GM23248 (cell line): ENCODE measurements around the gene TSPO2. TPM values are rescaled to one million over a fixed set of nuclear protein-coding genes. Genes with fewer than 3 reads are reported as not detected.

Experiments
- DNase-seq: peaks from one replicate; pipeline ENCODE4 v3.0.0-alpha.2; 2015
- H2AFZ ChIP-seq: fragments of 200-600 bp; sonication (generic); 2 replicates; pipeline ENCODE4 v1.6.1; 2016; ENCODE audit warnings: antibody characterized with exemption
- H3F3A ChIP-seq: fragments of 200-600 bp; sonication (generic); 2 replicates; pipeline ENCODE4 v1.6.1; 2016; ENCODE audit warnings: mild to moderate bottlenecking, antibody characterized with exemption, mixed run types; ENCODE audit not compliant: insufficient read depth
- H3K27ac ChIP-seq: fragments of 200-600 bp; sonication (generic); 2 replicates; pipeline ENCODE4 v1.5.1; 2016; ENCODE audit warnings: mild to moderate bottlenecking
- H3K27me3 ChIP-seq: fragments of 200-600 bp; sonication (generic); replicated peaks from 2 replicates; pipeline ENCODE4 v1.6.1; 2016; ENCODE audit warnings: mild to moderate bottlenecking; ENCODE audit not compliant: insufficient read depth
- H3K36me3 ChIP-seq: fragments of 200-600 bp; sonication (generic); 2 replicates; pipeline ENCODE4 v1.6.1; 2016; ENCODE audit warnings: low read depth, mild to moderate bottlenecking
- H3K4me1 ChIP-seq: fragments of 200-600 bp; sonication (generic); 2 replicates; pipeline ENCODE4 v1.6.1; 2016; ENCODE audit warnings: mild to moderate bottlenecking; ENCODE audit not compliant: insufficient read depth
- H3K4me2 ChIP-seq: fragments of 200-600 bp; sonication (generic); one replicate; pipeline ENCODE4 v1.6.1; 2016; ENCODE audit warnings: mild to moderate bottlenecking; ENCODE audit not compliant: unreplicated experiment
- H3K4me3 ChIP-seq: fragments of 200-600 bp; sonication (generic); 2 replicates; pipeline ENCODE4 v1.5.1; 2016; ENCODE audit warnings: mild to moderate bottlenecking
- H3K79me2 ChIP-seq: fragments of 200-600 bp; sonication (generic); 2 replicates; pipeline ENCODE4 v1.6.1; 2016; ENCODE audit warnings: mild to moderate bottlenecking; ENCODE audit not compliant: insufficient read depth
- H3K9ac ChIP-seq: fragments of 200-600 bp; sonication (generic); 2 replicates; pipeline ENCODE4 v1.6.1; 2016; ENCODE audit warnings: mild to moderate bottlenecking
- H3K9me2 ChIP-seq: fragments of 200-600 bp; sonication (generic); 2 replicates; pipeline ENCODE4 v1.6.1; 2016; ENCODE audit warnings: mixed run types, mild to moderate bottlenecking, moderate library complexity; ENCODE audit not compliant: insufficient read depth
- H3K9me3 ChIP-seq: fragments of 200-600 bp; sonication (generic); one replicate; pipeline ENCODE4 v1.6.1; 2017; ENCODE audit warnings: low read depth
- H4K20me1 ChIP-seq: fragments of 200-600 bp; sonication (generic); 2 replicates; pipeline ENCODE4 v1.6.0; 2016; ENCODE audit not compliant: insufficient read depth
- EZH2 ChIP-seq: fragments of 200-600 bp; sonication (generic); IDR thresholded peaks from 2 replicates; pipeline ENCODE4 v1.6.1; 2018; ENCODE audit warnings: antibody characterized with exemption, mild to moderate bottlenecking; ENCODE audit not compliant: insufficient read depth, poor library complexity, severe bottlenecking
- EZH2phosphoT487 ChIP-seq: fragments of 200-600 bp; sonication (generic); IDR thresholded peaks from 2 replicates; pipeline ENCODE4 v1.6.1; 2018; ENCODE audit warnings: antibody characterized with exemption, moderate library complexity, mild to moderate bottlenecking, low read depth; ENCODE audit not compliant: insufficient read depth
- WGBS, 2 experiments: methylation state at CpG; one replicate each; pipeline ENCODE4 v1.1.6; 2015 to 2017; ENCODE audit warnings: low lambda C conversion rate in 2 of 2, low coverage in 1 of 2; ENCODE audit errors: missing lambda C conversion rate in 2 of 2; 5-methylcytosine and 5-hydroxymethylcytosine counted together
- in situ Hi-C: fragments of 300-500 bp; cut with MboI; formaldehyde crosslinking; loops from 2 replicates; pipeline ENCODE4 v1.15.0; 2020
- polyA plus RNA-seq: library from polyadenylated mRNA; unstranded; fragments of >200 nt; fragmentation: Nextera tagmentation; extraction: Ambion mirVana; gene quantifications from 2 replicates; pipeline ENCODE4 v1.2.1, GENCODE V29; 2016
- total RNA-seq: library from RNA; depleted of rRNA; stranded (reverse); fragments of >200 nt; shearing (Covaris generic); gene quantifications from 2 replicates; pipeline ENCODE4 v1.2.3, GENCODE V29; 2014

TSPO2 gene
- total and polyA plus RNA-seq, 2 experiments from 2014 or later: not detected

DNA sequence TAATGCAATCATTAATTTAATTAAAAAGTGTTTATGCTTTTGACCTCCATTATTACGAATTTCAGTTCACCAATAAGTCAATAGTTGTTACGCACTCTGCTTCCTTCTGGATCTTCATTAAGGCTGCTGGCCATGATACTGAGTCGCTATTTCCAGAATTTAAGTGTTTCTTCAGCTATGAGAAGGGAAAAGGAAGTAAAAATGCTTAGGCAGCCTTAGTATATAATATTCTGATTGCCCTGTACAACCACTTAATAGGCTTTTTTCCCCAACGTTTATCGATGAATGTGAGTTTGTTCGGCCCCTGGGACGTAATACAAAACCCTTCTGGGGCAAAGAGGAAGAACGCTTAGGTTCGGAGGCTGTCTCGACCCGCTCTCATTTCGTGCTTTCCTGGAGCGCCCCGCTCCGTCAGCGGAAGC is 29.2 kb downstream of the TSPO2 start:
- peaks cover 37% of the 10 kb centered on the region; the same call in 1 of the 2 replicates for H3F3A ChIP-seq
- H4K20me1 ChIP-seq: no peaks in the 10 kb centered on the region
- no peak for DNase-seq
- in situ Hi-C loops: no loop called here
- no peaks in the 10 kb centered on the region for H3K36me3 ChIP-seq
- peak overlapping the region; percentile 87 for H3K4me3 ChIP-seq
- H3K9me3 ChIP-seq: no peaks in the 10 kb centered on the region
- H3K4me2 ChIP-seq: peak overlapping the region; percentile 88
- TF ChIP-seq EZH2phosphoT487 (no peak), EZH2 (no peak)
- H3K27me3 ChIP-seq: no peaks in the 10 kb centered on the region
- peak overlapping the region; percentile 99 for H3K9ac ChIP-seq
- peaks cover 32% of the 10 kb centered on the region for H3K4me1 ChIP-seq
- H3K9me2 ChIP-seq: no peaks in the 10 kb centered on the region
- H2AFZ ChIP-seq: peak overlapping the region; percentile 96
- H3K27ac ChIP-seq: peak overlapping the region; percentile 97
- H3K79me2 ChIP-seq: peaks cover 33% of the 10 kb centered on the region
- 1% methylated on average over 16 of the region's 16 CpGs for WGBS, 2 experiments

DNA sequence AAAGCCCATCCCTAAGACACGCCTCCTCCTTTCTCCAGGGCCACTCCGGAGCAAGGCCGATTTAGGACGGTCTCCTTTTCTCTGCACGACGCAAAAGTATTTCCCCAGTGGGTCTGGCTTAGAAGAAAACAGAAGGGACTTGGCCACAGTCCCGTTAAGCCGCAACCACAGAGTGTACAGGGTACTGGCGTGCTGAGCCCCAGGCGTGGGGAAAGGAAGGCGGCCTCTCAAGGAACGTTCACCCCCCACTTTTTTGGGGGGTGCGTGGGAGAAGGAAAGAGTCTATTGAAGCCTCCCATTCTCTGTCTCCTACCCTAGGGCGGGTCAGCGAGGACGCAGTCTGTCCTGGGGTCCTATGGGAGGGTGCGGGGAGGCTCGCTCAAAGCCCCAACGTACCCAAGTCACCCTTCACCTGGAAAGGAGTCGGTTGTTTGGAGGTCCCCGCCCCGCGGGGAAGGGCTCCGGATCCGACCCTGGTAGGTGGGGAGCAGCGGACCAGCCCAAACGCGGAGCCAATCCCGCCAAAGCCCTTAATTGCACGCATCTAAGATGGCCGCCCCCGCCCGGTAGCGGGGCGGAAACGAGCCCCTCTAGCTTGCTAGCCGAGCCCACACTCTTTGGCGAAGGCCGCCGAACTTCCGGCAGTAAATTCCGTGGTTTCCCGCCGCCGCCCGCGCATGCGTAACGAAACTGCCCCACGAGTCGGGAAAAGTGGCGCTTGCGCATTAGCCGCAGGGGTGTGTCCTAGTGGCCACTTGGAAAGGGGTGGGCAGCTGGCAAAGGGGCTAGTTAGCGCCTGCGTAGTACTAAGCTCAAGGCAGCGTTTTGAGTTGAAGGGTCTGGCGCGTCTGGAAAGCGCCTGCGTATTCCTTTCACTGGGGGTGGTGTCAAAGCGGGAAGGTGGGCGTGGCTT is 29.9 kb downstream of the TSPO2 start, which contains the start of gene OARD1:
OARD1 (minus strand) TSS at position 434 of the 913 bp plus-strand sequence. CDS start 722 bp downstream, outside the sequence.
- Histone ChIP-seq H3K36me3 (no peaks in the 10 kb centered on the region), H3K4me2 (peak within 1 kb of the TSS; percentile 99), H3K27me3 (no peaks in the 10 kb centered on the region), H3K9me3 (no peaks in the 10 kb centered on the region), H3K79me2 (peaks cover 39% of the 10 kb centered on the region), H2AFZ (peak within 1 kb of the TSS; percentile 96), H3K4me3 (peak within 1 kb of the TSS; percentile 87), H3K9ac (peak within 1 kb of the TSS; percentile 99), H3K27ac (peak within 1 kb of the TSS; percentile 97), H3K9me2 (no peaks in the 10 kb centered on the region), H3K4me1 (peaks cover 35% of the 10 kb centered on the region), H4K20me1 (no peaks in the 10 kb centered on the region), H3F3A (peaks cover 37% of the 10 kb centered on the region; the same call in 1 of the 2 replicates)
- in situ Hi-C loops: no loop called here
- DNase-seq: peak; percentile 100
- TF ChIP-seq EZH2 (no peak), EZH2phosphoT487 (no peak)
- WGBS, 2 experiments: 1 to 2% methylated on average over 63 of the region's 63 CpGs

DNA sequence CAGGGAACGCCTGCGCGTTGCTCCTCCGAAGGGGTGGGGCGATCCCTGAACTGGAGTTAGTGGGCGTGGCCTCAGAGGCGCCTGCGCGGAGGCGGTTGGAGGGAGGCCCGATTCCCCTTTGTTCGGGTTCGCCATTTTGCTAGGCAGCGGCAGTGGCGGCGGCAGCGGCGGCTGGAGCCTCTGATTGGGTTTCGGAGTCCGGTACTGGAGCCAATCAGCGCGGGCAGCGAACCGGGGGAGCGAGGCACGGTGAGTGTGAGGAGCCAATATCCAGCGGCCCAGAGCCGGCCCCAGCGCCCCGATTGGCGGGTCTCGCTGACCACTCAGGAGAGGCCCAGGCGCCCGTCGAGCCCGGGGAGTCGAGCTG is 30.6 kb downstream of the TSPO2 start, which contains the start of gene NFYA:
NFYA (plus strand) TSS at position 139 of the 367 bp plus-strand sequence. CDS start 6,116 bp downstream, outside the sequence.
- Histone ChIP-seq H3K79me2 (peaks cover 46% of the 10 kb centered on the region), H3F3A (peaks cover 37% of the 10 kb centered on the region; the same call in 1 of the 2 replicates), H3K27me3 (no peaks in the 10 kb centered on the region), H3K27ac (peak within 1 kb of the TSS; percentile 97), H3K4me1 (peaks cover 35% of the 10 kb centered on the region), H3K9me2 (no peaks in the 10 kb centered on the region), H3K9ac (peak within 1 kb of the TSS; percentile 99), H3K4me2 (peak within 1 kb of the TSS; percentile 99), H4K20me1 (no peaks in the 10 kb centered on the region), H2AFZ (peak within 1 kb of the TSS; percentile 96), H3K36me3 (no peaks in the 10 kb centered on the region), H3K4me3 (peak within 1 kb of the TSS; percentile 87), H3K9me3 (no peaks in the 10 kb centered on the region)
- no peak for DNase-seq
- no peak for TF ChIP-seq EZH2
- no peak for TF ChIP-seq EZH2phosphoT487
- in situ Hi-C loops: no loop called here
- 1% methylated on average over 23 to 37 of the region's 37 CpGs for WGBS, 2 experiments

DNA sequence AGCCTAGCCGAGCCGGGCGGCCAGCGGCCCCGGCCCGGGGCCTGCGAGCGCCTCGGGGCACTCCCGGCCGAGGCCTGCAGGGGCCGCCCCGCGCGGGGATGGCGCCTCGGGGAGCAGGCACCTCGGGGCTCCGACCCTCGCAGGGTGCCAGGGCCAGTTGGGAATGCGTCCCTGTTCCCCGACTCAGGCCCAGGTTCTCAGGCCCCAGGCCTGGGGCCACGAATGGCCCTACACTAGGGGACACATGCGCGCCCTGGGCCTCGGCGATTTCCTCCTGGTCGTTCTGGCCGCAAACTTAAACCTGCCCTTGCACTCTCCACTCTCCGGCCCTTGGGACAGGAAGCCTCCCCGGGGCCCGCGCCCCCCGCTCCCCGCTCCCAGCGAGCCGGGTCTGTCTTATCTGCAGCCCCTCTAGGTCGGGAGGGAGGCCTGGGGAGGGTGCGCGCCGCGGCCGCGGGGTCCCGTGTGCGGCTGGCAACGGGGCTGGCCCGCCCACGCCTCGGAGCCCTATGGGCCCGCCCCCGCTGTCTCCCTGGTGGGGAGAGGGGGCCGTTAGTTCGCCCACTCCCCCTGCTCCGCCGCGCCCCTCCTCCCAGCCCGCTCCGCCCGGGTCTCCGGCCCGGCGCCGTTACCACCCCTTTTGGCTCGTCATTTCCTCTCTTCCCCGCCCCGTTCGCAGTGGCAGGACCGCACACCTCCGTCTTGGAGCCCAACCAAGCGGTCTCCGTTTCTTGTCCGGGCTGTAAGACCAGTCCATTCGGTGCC is 31.1 kb downstream of the TSPO2 start:
- H3K79me2 ChIP-seq: peaks cover 51% of the 10 kb centered on the region
- peaks cover 35% of the 10 kb centered on the region for H3K4me1 ChIP-seq

More for the DNA sequence above, 31.1 kb downstream of the TSPO2 start:
- no peaks in the 10 kb centered on the region for H3K36me3 ChIP-seq
- no peaks in the 10 kb centered on the region for H3K9me2 ChIP-seq
- in situ Hi-C loops: no loop called here
- 1 to 3% methylated on average over 40 to 57 of the region's 74 CpGs for WGBS, 2 experiments
- H3K4me2 ChIP-seq: peak overlapping the region; percentile 99
- H3K27ac ChIP-seq: peak overlapping the region; percentile 97
- TF ChIP-seq EZH2phosphoT487 (no peak), EZH2 (no peak)
- H3K27me3 ChIP-seq: no peaks in the 10 kb centered on the region
- H4K20me1 ChIP-seq: no peaks in the 10 kb centered on the region
- H2AFZ ChIP-seq: peak overlapping the region; percentile 90
- H3K9ac ChIP-seq: peak overlapping the region; percentile 99
- no peak for DNase-seq
- H3K9me3 ChIP-seq: no peaks in the 10 kb centered on the region
- peak overlapping the region; percentile 87 for H3K4me3 ChIP-seq
- peaks cover 37% of the 10 kb centered on the region; the same call in 1 of the 2 replicates for H3F3A ChIP-seq
